CD14-positive monocyte (primary cell): ENCODE measurements around the gene MINK1. TPM values are rescaled to one million over a fixed set of nuclear protein-coding genes. Genes with fewer than 3 reads are reported as not detected.

ENCODE experiments used
- DNase-seq, 3 donors: peaks; one replicate each; pipeline ENCODE4 v3.0.0-alpha.2; 2011 to 2022
- H2AFZ ChIP-seq: 2 replicates; pipeline ENCODE4 v1.6.0; 2012; ENCODE audit warnings: mild to moderate bottlenecking, low read depth, low read length, inconsistent platforms; ENCODE audit not compliant: insufficient read depth, poor library complexity, severe bottlenecking
- H3K27ac ChIP-seq, 2 donors: 1 replicate in 1 of 2; 2 replicates in 1 of 2; pipeline ENCODE4 v1.5.1; 2012 to 2013; ENCODE audit warnings: low read length in 2 of 2, control low read depth in 1 of 2, inconsistent platforms in 1 of 2, low read depth in 1 of 2, mild to moderate bottlenecking in 1 of 2
- H3K27me3 ChIP-seq, 2 donors: one replicate each; pipeline versions ENCODE4 v1.6.0 to v1.6.1; 2011 to 2013; ENCODE audit warnings: low read length in 2 of 2; ENCODE audit not compliant: control insufficient read depth in 2 of 2, insufficient read depth in 2 of 2
- H3K36me3 ChIP-seq, 2 donors: replicated peaks in 1 of 2; 1 replicate in 1 of 2; 2 replicates in 1 of 2; pipeline versions ENCODE4 v1.5.1 to v1.6.1; 2012 to 2013; ENCODE audit warnings: low read length in 2 of 2, control low read depth in 1 of 2, inconsistent platforms in 1 of 2, mild to moderate bottlenecking in 1 of 2; ENCODE audit not compliant: insufficient read depth in 2 of 2, control insufficient read depth in 1 of 2
- H3K4me1 ChIP-seq, 2 donors: 1 replicate in 1 of 2; 2 replicates in 1 of 2; pipeline versions ENCODE4 v1.5.1 to v1.6.1; 2012 to 2013; ENCODE audit warnings: low read length in 2 of 2, control low read depth in 1 of 2, inconsistent platforms in 1 of 2, mild to moderate bottlenecking in 1 of 2, moderate library complexity in 1 of 2; ENCODE audit not compliant: insufficient read depth in 2 of 2, control insufficient read depth in 1 of 2
- H3K4me2 ChIP-seq: replicated peaks from 2 replicates; pipeline ENCODE3; 2012; ENCODE audit warnings: low read length, moderate library complexity, mild to moderate bottlenecking; ENCODE audit not compliant: poor library complexity, severe bottlenecking; ENCODE audit errors: extremely low read depth
- H3K4me3 ChIP-seq, 3 experiments: fragments of 200-600 bp in 1 of 3; sonication (generic) in 1 of 3; replicated peaks in 1 of 3; 1 replicate in 2 of 3; 2 replicates in 1 of 3; pipeline ENCODE4 v1.5.1; 2011 to 2013; ENCODE audit warnings: low read length in 3 of 3, mild to moderate bottlenecking in 3 of 3, control low read depth in 2 of 3, low read depth in 2 of 3, inconsistent platforms in 1 of 3, moderate library complexity in 1 of 3
- H3K79me2 ChIP-seq: 2 replicates; pipeline ENCODE4 v1.6.0; 2012; ENCODE audit warnings: mild to moderate bottlenecking, control low read depth, inconsistent platforms, low read length, moderate library complexity; ENCODE audit not compliant: insufficient read depth
- H3K9ac ChIP-seq: 2 replicates; pipeline ENCODE4 v1.6.0; 2017; ENCODE audit warnings: low read length, mild to moderate bottlenecking; ENCODE audit not compliant: insufficient read depth, poor library complexity, severe bottlenecking
- H3K9me3 ChIP-seq, 2 donors: replicated peaks in 1 of 2; 1 replicate in 1 of 2; 2 replicates in 1 of 2; pipeline versions ENCODE4 v1.5.1 to v1.6.1; 2012 to 2013; ENCODE audit warnings: low read length in 2 of 2, control low read depth in 1 of 2; ENCODE audit not compliant: control insufficient read depth in 1 of 2, insufficient read depth in 1 of 2
- H4K20me1 ChIP-seq: 2 replicates; pipeline ENCODE4 v1.6.0; 2012; ENCODE audit warnings: mild to moderate bottlenecking, low read length, control low read depth, moderate library complexity; ENCODE audit not compliant: insufficient read depth
- H3K27ac Mint-ChIP-seq, 7 donors: one replicate each; pipeline ENCODE4 v1.8.0; 2020; ENCODE audit warnings: mild to moderate bottlenecking in 7 of 7, mixed read lengths in 7 of 7, moderate library complexity in 6 of 7, inconsistent platforms in 2 of 7
- H3K27me3 Mint-ChIP-seq, 3 donors: one replicate each; pipeline ENCODE4 v1.8.0; 2021 to 2022; ENCODE audit warnings: low read depth in 3 of 3, mild to moderate bottlenecking in 3 of 3, mixed read lengths in 3 of 3, moderate library complexity in 3 of 3, inconsistent platforms in 1 of 3
- H3K36me3 Mint-ChIP-seq, 2 donors: one replicate each; pipeline ENCODE4 v1.8.0; 2020; ENCODE audit warnings: mixed read lengths in 2 of 2, inconsistent platforms in 1 of 2, mild to moderate bottlenecking in 1 of 2
- H3K4me1 Mint-ChIP-seq: one replicate; pipeline ENCODE4 v1.8.0; 2020; ENCODE audit warnings: mild to moderate bottlenecking, mixed read lengths
- H3K4me3 Mint-ChIP-seq, 2 donors: one replicate each; pipeline ENCODE4 v1.8.0; 2020; ENCODE audit warnings: mild to moderate bottlenecking in 2 of 2, mixed read lengths in 2 of 2, moderate library complexity in 1 of 2
- H3K9me3 Mint-ChIP-seq, 7 donors: one replicate each; pipeline ENCODE4 v1.8.0; 2020 to 2022; ENCODE audit warnings: mixed read lengths in 7 of 7, mild to moderate bottlenecking in 6 of 7, moderate library complexity in 6 of 7, inconsistent platforms in 2 of 7
- WGBS: methylation state at CpG from one replicate; pipeline ENCODE4 v1.1.5; 2013; ENCODE audit warnings: missing lambda C conversion rate; ENCODE audit not compliant: insufficient coverage; 5-methylcytosine and 5-hydroxymethylcytosine counted together
- intact Hi-C, 2 donors: fragments of 100-400 bp; cut with micrococcal nuclease; formaldehyde crosslinking; loops; one replicate each; pipeline versions ENCODE4 v1.15.0 to v1.15.1; 2023
- polyA plus RNA-seq, 3 donors: library from polyadenylated mRNA; depleted of rRNA in 1 of 3; unstranded in 2 of 3; stranded (reverse) in 1 of 3; fragments of 300-500 nt in 2 of 3; fragments of >200 nt in 1 of 3; fragmentation: Illumina TruSeq in 2 of 3; gene quantifications; 1 replicate in 2 of 3; 2 replicates in 1 of 3; pipeline ENCODE4 v1.2.3, GENCODE V29; 2012 to 2021
- TF ChIP-seq, protein P1 (sequence below): fragments of 200-600 bp; IDR thresholded peaks from one replicate; pipeline ENCODE4 v1.8.0; 2022; ENCODE audit warnings: antibody characterized with exemption, mild to moderate bottlenecking

The MINK1 gene
- polyA plus RNA-seq, 3 donors, result 3.2 to 159 (median 7.2) TPM

DNA sequence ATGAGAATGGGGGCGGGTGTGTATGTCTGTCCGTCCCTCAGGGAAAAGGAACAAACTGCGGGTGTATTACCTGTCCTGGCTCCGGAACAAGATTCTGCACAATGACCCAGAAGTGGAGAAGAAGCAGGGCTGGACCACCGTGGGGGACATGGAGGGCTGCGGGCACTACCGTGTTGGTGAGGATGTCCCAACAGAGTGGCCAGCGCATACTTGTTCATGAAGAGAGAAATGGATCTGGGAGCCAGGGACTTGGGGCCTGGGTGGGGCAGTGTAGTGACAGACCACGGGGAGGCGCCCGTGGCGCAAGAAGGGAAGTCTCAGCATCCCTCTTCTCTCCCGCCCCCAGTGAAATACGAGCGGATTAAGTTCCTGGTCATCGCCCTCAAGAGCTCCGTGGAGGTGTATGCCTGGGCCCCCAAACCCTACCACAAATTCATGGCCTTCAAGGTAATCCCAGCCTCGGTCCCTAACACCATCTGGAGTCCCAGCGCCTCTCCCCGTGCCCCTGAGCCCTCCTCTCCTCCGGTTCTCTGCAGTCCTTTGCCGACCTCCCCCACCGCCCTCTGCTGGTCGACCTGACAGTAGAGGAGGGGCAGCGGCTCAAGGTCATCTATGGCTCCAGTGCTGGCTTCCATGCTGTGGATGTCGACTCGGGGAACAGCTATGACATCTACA is 62.7 kb downstream of the MINK1 start:
- H3K27ac ChIP-seq, result no peak overlapping the region
- H2AFZ ChIP-seq, result no peak overlapping the region
- Mint-ChIP-seq H3K4me1 (peaks cover 18% of the 10 kb centered on the region), H3K4me3 (no peak overlapping the region), H3K9me3 (peaks cover 0 to 9% (median 3%) of the 10 kb centered on the region in 7 donors), H3K27me3 (peaks cover 21 to 28% (median 22%) of the 10 kb centered on the region in 3 donors), H3K27ac (peak overlapping the region in 5 of 7 donors; percentile 18 to 83 (median 59)), H3K36me3 (peaks cover 69 to 72% of the 10 kb centered on the region in 2 donors)
- H4K20me1 ChIP-seq, result no peaks in the 10 kb centered on the region
- peaks cover 20 to 24% of the 10 kb centered on the region in 2 donors for H3K4me1 ChIP-seq
- H3K9ac ChIP-seq, result no peak overlapping the region
- intact Hi-C loops, result no loop called here
- TF ChIP-seq, protein P1, sequence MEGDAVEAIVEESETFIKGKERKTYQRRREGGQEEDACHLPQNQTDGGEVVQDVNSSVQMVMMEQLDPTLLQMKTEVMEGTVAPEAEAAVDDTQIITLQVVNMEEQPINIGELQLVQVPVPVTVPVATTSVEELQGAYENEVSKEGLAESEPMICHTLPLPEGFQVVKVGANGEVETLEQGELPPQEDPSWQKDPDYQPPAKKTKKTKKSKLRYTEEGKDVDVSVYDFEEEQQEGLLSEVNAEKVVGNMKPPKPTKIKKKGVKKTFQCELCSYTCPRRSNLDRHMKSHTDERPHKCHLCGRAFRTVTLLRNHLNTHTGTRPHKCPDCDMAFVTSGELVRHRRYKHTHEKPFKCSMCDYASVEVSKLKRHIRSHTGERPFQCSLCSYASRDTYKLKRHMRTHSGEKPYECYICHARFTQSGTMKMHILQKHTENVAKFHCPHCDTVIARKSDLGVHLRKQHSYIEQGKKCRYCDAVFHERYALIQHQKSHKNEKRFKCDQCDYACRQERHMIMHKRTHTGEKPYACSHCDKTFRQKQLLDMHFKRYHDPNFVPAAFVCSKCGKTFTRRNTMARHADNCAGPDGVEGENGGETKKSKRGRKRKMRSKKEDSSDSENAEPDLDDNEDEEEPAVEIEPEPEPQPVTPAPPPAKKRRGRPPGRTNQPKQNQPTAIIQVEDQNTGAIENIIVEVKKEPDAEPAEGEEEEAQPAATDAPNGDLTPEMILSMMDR, result peak; percentile 60
- peaks cover 0 to 18% of the 10 kb centered on the region in 2 donors for H3K27me3 ChIP-seq
- H3K4me2 ChIP-seq, result no peak overlapping the region
- H3K9me3 ChIP-seq, result no peaks in the 10 kb centered on the region
- no peaks in the 10 kb centered on the region for H3K79me2 ChIP-seq
- 77% methylated on average over 22 of the region's 27 CpGs for WGBS
- H3K4me3 ChIP-seq, result no peak overlapping the region
- H3K36me3 ChIP-seq, result peaks cover 68 to 70% of the 10 kb centered on the region in 2 donors
- peak; percentile 31 to 53 (median 45) for DNase-seq

DNA sequence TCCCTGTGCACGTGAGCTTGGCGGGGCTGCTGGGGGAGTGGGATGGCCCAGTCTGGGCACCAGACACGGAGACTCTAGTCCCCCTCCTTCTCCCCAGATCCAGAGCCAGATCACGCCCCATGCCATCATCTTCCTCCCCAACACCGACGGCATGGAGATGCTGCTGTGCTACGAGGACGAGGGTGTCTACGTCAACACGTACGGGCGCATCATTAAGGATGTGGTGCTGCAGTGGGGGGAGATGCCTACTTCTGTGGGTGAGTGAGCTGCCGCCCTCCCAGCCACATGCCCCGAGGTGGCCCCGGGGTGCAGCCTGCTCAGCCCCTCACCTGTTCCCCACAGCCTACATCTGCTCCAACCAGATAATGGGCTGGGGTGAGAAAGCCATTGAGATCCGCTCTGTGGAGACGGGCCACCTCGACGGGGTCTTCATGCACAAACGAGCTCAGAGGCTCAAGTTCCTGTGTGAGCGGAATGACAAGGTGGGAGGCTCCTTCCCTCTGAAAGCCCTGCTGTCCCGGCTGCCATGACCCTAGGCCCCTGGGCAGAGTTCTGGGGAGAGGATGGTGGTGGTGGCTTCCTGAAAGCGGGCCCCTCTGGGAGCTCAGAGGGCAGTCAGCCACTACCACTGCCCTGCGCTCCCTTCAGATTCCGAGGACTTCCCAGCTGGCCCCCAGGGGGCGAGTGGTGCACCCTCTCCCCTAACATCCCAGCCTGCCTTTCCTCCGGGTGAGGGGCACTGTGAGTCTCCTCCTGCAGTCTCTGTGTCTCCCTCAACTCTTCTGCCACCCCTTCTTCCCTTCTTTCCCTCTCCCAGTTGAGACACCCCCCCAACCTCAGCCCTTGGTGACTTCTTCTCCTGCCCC is 63.4 kb downstream of the MINK1 start:
- WGBS, result 96% methylated on average over 12 of the region's 27 CpGs
- H4K20me1 ChIP-seq, result no peaks in the 10 kb centered on the region
- H3K9me3 ChIP-seq, result no peaks in the 10 kb centered on the region
- TF ChIP-seq, protein P1, result no peak
- intact Hi-C loops, result no loop called here
- Mint-ChIP-seq H3K27me3 (peaks cover 26 to 36% (median 29%) of the 10 kb centered on the region in 3 donors), H3K27ac (peak overlapping the region in 5 of 7 donors; percentile 5 to 83 (median 42)), H3K9me3 (peaks cover 0 to 12% (median 3%) of the 10 kb centered on the region in 7 donors), H3K36me3 (peaks cover 63 to 65% of the 10 kb centered on the region in 2 donors), H3K4me3 (no peak overlapping the region), H3K4me1 (peaks cover 25% of the 10 kb centered on the region)
- no peak overlapping the region for H3K4me3 ChIP-seq
- H2AFZ ChIP-seq, result no peak overlapping the region
- H3K4me2 ChIP-seq, result no peak overlapping the region
- H3K27ac ChIP-seq, result no peak overlapping the region
- no peaks in the 10 kb centered on the region for H3K79me2 ChIP-seq
- peaks cover 60 to 62% of the 10 kb centered on the region in 2 donors for H3K36me3 ChIP-seq
- H3K9ac ChIP-seq, result no peak overlapping the region
- H3K27me3 ChIP-seq, result peaks cover 0 to 26% of the 10 kb centered on the region in 2 donors
- peak in 1 of 3 donors; percentile 9 for DNase-seq
- peaks cover 28 to 32% of the 10 kb centered on the region in 2 donors for H3K4me1 ChIP-seq
